ENCODE results near the gene MED22. TPM values are rescaled to one million over a fixed set of nuclear protein-coding genes. Genes with fewer than 3 reads are reported as not detected.

MED22 gene
- polyA plus RNA-seq, 3 donors: 6.8 to 27.7 (median 9.6) TPM

GRCh38 chr9:133379153-133380086 lies 31.5 kb upstream of the MED22 start:
- no peak for DNase-seq
- Histone ChIP-seq H3K36me3 (replicated peaks in 1 of 2; ENCODE audit: control insufficient read depth in 1 of 2, insufficient read depth in 2 of 2, low read length in 2 of 2) (no peaks in the 10 kb centered on the region), H3K9me3 (replicated peaks in 1 of 2; ENCODE audit: control insufficient read depth in 1 of 2, insufficient read depth in 1 of 2, low read length in 2 of 2) (no peaks in the 10 kb centered on the region), H3K79me2 (ENCODE audit: insufficient read depth, low read length) (peaks cover 14% of the 10 kb centered on the region), H2AFZ (ENCODE audit: insufficient read depth, low read depth, low read length, poor library complexity, severe bottlenecking) (no peak overlapping the region), H4K20me1 (ENCODE audit: insufficient read depth, low read length) (peaks cover 10% of the 10 kb centered on the region), H3K27ac (ENCODE audit: low read depth in 1 of 2, low read length in 2 of 2) (no peak overlapping the region), H3K9ac (ENCODE audit: insufficient read depth, low read length, poor library complexity, severe bottlenecking) (no peak overlapping the region), H3K27me3 (ENCODE audit: control insufficient read depth in 2 of 2, insufficient read depth in 2 of 2, low read length in 2 of 2) (no peaks in the 10 kb centered on the region), H3K4me3 (replicated peaks in 1 of 3; ENCODE audit: low read depth in 2 of 3, low read length in 3 of 3) (no peak overlapping the region), H3K4me1 (ENCODE audit: control insufficient read depth in 1 of 2, insufficient read depth in 2 of 2, low read length in 2 of 2) (peaks cover 14 to 24% of the 10 kb centered on the region in 2 donors), H3K4me2 (replicated peaks; ENCODE audit: extremely low read depth, low read length, poor library complexity, severe bottlenecking) (no peak overlapping the region)
- H3K27me3 Mint-ChIP-seq (ENCODE audit: low read depth in 3 of 3): peaks cover 0 to 5% (median 3%) of the 10 kb centered on the region in 3 donors
- H3K4me1 Mint-ChIP-seq: peaks cover 25% of the 10 kb centered on the region
- H3K9me3 Mint-ChIP-seq: no peaks in the 10 kb centered on the region
- WGBS (ENCODE audit: insufficient coverage): 98% methylated on average over 9 of the region's 14 CpGs
- no peak for TF ChIP-seq CTCF (IDR thresholded peaks at IDR 0.05)
- H3K36me3 Mint-ChIP-seq: no peaks in the 10 kb centered on the region
- no peak overlapping the region for H3K4me3 Mint-ChIP-seq
- no peak overlapping the region for H3K27ac Mint-ChIP-seq
- intact Hi-C loops (cut with micrococcal nuclease): loop anchor here in 1 of 2 donors (10.0 kb wide), 1 partner anchor 345 kb away; the partner anchor contains the start of gene GTF3C5

- Histone ChIP-seq H3K27me3 (ENCODE audit: control insufficient read depth in 2 of 2, insufficient read depth in 2 of 2, low read length in 2 of 2) (no peaks in the 10 kb centered on the region), H3K36me3 (replicated peaks in 1 of 2; ENCODE audit: control insufficient read depth in 1 of 2, insufficient read depth in 2 of 2, low read length in 2 of 2) (no peaks in the 10 kb centered on the region), H3K27ac (ENCODE audit: low read depth in 1 of 2, low read length in 2 of 2) (no peak overlapping the region), H3K4me2 (replicated peaks; ENCODE audit: extremely low read depth, low read length, poor library complexity, severe bottlenecking) (no peak overlapping the region), H3K79me2 (ENCODE audit: insufficient read depth, low read length) (peaks cover 23% of the 10 kb centered on the region), H3K4me3 (replicated peaks in 1 of 3; ENCODE audit: low read depth in 2 of 3, low read length in 3 of 3) (no peak overlapping the region), H2AFZ (ENCODE audit: insufficient read depth, low read depth, low read length, poor library complexity, severe bottlenecking) (peak overlapping the region; percentile 57), H4K20me1 (ENCODE audit: insufficient read depth, low read length) (peaks cover 19% of the 10 kb centered on the region), H3K9me3 (replicated peaks in 1 of 2; ENCODE audit: control insufficient read depth in 1 of 2, insufficient read depth in 1 of 2, low read length in 2 of 2) (no peaks in the 10 kb centered on the region), H3K4me1 (ENCODE audit: control insufficient read depth in 1 of 2, insufficient read depth in 2 of 2, low read length in 2 of 2) (peaks cover 21 to 32% of the 10 kb centered on the region in 2 donors), H3K9ac (ENCODE audit: insufficient read depth, low read length, poor library complexity, severe bottlenecking) (no peak overlapping the region)
- Mint-ChIP-seq H3K9me3 (no peaks in the 10 kb centered on the region), H3K27me3 (ENCODE audit: low read depth in 3 of 3) (peaks cover 0 to 5% (median 3%) of the 10 kb centered on the region in 3 donors), H3K36me3 (peaks cover 0 to 2% of the 10 kb centered on the region in 2 donors), H3K4me1 (peaks cover 30% of the 10 kb centered on the region), H3K4me3 (no peak overlapping the region), H3K27ac (peak overlapping the region in 2 of 7 donors; percentile 36 to 75)
- no peak for TF ChIP-seq CTCF (IDR thresholded peaks at IDR 0.05)
- no peak for DNase-seq
- 50% methylated on average over 1 of the region's 1 CpG for WGBS (ENCODE audit: insufficient coverage)
- intact Hi-C loops (cut with micrococcal nuclease): loop anchor here in 1 of 2 donors (10.0 kb wide), 1 partner anchor 344 kb away; the partner anchor contains the start of gene GTF3C5
These were observed 30.6 kb upstream of the MED22 start for GRCh38 chr9:133378408-133378962.
